Testis (tissue), 2 donors: ENCODE measurements around the gene SMURF2.
"Not testable (repeated sequence)": the region's sequence is repeated elsewhere in the genome, so short reads cannot be mapped to it uniquely, and the experiment has no call there.

Experiments
- CTCF ChIP-seq, 3 experiments: fragments of 450-650 bp in 2 of 3; fragments of 200-600 bp in 1 of 3; sonication (generic) in 1 of 3; IDR thresholded peaks; one replicate each; pipeline ENCODE4 v1.5.1; 2016 to 2019; ENCODE audit warnings: antibody characterized with exemption in 3 of 3, mild to moderate bottlenecking in 2 of 3, moderate library complexity in 1 of 3
- POLR2A ChIP-seq: fragments of 450-650 bp; IDR thresholded peaks from one replicate; pipeline ENCODE4 v1.6.1; 2017; ENCODE audit warnings: antibody characterized with exemption, mild to moderate bottlenecking, moderate library complexity

- not testable (repeated sequence) for TF ChIP-seq CTCF (IDR thresholded peaks at IDR 0.05); POLR2A
Measured at GRCh38 chr17:64577025-64577424, 85.1 kb downstream of the SMURF2 start.
